PC-9 (cell line): ENCODE results near the gene SEC24C.

Source experiments
- CTCF ChIP-seq: fragments of 200-600 bp; sonication (generic); conservative IDR thresholded peaks from 2 replicates; pipeline ENCODE4 v1.6.1; 2017; ENCODE audit warnings: mixed run types, antibody characterized with exemption, mild to moderate bottlenecking, moderate library complexity
- EZH2 ChIP-seq: fragments of 200-600 bp; sonication (generic); IDR thresholded peaks from 2 replicates; pipeline ENCODE4 v1.8.0; 2017; ENCODE audit warnings: antibody characterized with exemption, low read depth

DNA sequence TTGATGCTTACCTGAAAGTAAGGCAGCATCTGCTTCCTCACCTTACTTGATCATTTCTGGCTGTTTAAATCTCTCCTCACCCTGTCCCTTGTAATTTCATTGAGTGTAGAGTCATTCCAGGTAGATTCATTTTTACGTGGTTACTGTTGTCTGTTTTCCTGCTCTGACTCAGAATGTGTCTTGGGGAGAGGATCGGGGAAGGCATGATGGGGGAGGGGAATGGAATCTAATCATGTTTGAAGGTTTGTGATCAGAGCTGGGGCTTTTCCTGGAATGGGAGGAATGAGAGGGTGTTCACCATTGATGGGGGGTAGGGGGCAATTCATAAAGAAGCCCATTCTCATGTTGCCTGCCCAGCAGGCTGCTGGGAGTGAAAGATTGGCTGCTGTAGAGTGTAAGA lies 18.7 kb downstream of the SEC24C start:
- no peak for TF ChIP-seq CTCF
- TF ChIP-seq EZH2 = no peak
